NB4 (cell line): ENCODE results near the gene GPR78.

Source experiments
- MYC ChIP-seq: IDR thresholded peaks from 2 replicates; pipeline ENCODE4 v1.6.1; 2011; ENCODE audit warnings: low read depth, low read length
- POLR2A ChIP-seq: IDR thresholded peaks from 2 replicates; pipeline ENCODE4 v1.6.1; 2011; ENCODE audit warnings: mild to moderate bottlenecking; ENCODE audit not compliant: insufficient read length; ENCODE audit errors: extremely low read depth
- TF ChIP-seq, protein P1 (sequence below): IDR thresholded peaks from one replicate; pipeline ENCODE4 v1.5.1; 2012; ENCODE audit warnings: low read depth, low read length

DNA sequence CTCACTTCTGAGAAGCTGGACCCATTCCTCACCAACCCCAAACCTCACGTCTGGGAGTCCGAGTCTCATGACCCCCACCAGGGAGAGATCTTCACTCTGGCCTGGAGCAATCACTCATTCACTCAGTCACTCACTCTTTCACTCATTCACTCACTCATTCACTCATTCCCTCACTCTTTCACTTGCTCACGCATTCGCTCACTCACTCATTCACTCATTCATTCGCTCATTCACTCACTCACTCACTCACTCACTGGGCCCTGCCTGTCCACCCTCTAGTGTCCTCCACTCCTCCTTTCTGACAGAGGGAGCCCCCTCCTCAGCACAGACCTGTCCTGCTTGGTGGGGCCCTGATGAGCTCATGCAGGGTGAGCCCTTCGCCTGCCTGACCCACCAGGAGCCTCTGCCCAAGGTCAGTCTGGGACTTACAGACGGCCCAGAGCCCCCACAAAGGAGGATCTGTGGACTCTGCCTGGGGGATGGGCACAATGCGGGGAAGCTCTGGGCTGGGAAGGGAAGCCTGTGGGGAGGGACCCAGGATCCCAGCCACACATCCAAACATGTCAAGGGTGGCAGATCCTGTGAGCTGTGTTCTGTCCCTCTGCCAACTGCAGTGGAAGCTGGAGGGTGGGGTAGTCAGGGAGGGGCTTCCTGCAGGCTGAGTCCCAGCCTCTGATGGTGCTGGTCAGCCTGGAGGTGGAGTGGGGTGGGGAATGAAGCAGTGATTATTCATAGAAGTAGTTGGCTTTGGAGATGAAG lies 30.8 kb downstream of the GPR78 start:
- TF ChIP-seq, protein P1, sequence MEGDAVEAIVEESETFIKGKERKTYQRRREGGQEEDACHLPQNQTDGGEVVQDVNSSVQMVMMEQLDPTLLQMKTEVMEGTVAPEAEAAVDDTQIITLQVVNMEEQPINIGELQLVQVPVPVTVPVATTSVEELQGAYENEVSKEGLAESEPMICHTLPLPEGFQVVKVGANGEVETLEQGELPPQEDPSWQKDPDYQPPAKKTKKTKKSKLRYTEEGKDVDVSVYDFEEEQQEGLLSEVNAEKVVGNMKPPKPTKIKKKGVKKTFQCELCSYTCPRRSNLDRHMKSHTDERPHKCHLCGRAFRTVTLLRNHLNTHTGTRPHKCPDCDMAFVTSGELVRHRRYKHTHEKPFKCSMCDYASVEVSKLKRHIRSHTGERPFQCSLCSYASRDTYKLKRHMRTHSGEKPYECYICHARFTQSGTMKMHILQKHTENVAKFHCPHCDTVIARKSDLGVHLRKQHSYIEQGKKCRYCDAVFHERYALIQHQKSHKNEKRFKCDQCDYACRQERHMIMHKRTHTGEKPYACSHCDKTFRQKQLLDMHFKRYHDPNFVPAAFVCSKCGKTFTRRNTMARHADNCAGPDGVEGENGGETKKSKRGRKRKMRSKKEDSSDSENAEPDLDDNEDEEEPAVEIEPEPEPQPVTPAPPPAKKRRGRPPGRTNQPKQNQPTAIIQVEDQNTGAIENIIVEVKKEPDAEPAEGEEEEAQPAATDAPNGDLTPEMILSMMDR, result no peak
- no peak for TF ChIP-seq POLR2A
- TF ChIP-seq MYC, result no peak
